ENCODE measurements around the gene PAX8.

- no peak for TF ChIP-seq CTCF (IDR thresholded peaks at IDR 0.05; ENCODE audit: borderline replicate concordance, extremely low read depth, low read length, poor library complexity, severe bottlenecking)
- TF ChIP-seq EZH2 (IDR thresholded peaks at IDR 0.05; ENCODE audit: borderline replicate concordance, low read depth, low read length, severe bottlenecking): no peak
Observed at GRCh38 chr2:113208396-113208795, 70.3 kb downstream of the PAX8 start.

Data from DND-41 (cell line).